GM21529 (cell line): ENCODE data around the gene USP15.
"Not testable (repeated sequence)": the region's sequence is repeated elsewhere in the genome, so short reads cannot be mapped to it uniquely, and the experiment has no call there.

Source experiments
- ATAC-seq: cut with Tn5 transposase; IDR thresholded peaks from one replicate; pipeline ENCODE4 v1.9.1; 2021; ENCODE audit not compliant: unreplicated experiment

USP15 gene

DNA sequence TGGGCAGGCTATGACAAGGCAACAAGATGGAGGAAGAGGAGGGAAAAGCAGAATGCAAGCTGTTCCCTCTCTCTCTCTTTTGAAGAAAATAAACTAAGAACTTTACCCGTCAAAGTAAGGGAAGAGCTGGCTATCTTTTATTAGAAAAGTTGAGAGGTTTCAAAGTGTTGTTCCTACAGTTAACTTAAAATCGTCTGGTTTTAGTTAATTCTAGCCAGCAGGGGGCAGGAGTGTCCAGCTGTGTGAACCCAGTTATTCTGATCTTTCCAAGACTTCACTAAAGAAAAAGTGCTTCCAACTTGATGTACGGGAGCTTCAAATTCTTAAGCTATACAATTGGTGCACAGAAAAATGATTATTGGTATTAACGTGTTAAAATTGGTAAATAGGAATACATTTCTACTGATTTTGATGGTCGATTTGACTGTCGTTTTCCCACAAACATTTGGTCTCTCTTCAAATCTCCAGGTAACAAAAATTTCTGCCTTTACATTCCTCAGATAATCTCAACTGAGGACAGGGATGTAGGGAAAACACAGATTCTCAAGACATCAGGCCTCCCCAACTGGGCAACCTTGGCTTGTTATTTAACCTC, 178.0 kb downstream of the USP15 start:
- ATAC-seq: peak; percentile 31

DNA sequence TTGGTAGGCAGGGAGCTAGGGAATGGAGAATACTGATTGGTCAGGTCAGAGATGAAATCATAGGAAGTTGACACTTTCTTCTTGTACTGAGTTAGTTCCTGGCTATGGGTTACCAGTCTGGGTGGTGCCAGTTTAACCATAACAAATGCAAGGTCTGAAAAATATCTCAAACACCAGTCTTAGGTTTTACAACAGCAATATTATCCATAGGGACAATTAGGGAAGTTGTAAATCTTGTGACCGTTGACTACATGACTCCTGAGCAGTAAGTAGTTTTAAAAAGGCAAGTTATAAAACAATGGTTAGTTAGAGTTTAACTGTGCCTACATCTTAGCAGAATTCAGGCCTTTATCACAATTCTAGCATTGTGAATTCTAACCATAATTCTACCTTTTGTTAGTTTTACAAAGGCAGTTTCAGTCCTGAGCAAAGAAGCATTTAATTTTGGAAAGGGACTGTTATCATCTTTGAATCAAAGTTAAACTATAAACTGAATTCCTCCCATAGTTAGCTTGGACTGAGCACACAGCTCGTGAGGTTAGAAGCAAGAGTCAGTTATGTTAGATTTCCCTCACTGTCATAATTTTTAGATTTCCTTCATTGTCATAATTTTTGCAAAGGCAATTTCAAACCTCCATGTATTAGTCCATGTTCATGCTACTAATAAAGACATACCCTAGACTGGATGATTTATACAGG, 186.7 kb downstream of the USP15 start:
- no peak for ATAC-seq

DNA sequence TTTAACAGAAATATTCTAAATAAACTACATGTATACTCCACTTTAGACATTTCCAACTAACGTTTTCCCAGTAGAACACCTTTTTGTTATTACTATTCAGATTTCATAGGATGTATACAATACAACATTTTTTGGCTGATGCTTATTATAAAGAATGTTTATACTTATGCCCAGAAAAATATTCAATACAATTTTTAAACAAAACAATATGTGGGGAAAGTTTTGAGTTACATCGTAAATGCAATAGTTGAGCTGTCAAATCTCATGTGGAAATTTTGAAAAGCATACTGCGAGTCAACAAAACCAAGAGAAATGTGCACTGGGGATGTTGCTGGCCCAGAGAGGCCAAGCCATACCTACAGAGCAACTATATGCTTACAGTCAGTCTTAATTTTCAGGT, 188.2 kb downstream of the USP15 start:
- no peak for ATAC-seq

DNA sequence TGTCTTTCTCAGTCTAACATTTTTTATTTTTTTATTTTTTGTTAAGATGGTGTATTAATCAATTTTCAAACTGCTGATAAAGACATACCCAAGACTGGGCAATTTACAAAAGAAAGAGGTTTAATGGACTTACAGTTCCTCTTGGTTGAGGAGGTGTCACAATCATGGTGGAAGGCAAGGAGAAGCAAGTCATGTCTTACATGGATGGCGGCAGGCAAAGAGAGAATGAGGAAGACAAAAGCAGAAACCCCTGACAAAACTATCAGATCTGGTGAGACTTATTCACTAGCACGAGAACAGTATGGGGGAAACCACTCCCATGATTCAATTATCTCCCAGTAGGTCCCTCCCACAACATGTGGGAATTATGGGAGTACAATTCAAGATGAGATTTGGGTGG, 195.2 kb downstream of the USP15 start:
- not testable (repeated sequence) for ATAC-seq

DNA sequence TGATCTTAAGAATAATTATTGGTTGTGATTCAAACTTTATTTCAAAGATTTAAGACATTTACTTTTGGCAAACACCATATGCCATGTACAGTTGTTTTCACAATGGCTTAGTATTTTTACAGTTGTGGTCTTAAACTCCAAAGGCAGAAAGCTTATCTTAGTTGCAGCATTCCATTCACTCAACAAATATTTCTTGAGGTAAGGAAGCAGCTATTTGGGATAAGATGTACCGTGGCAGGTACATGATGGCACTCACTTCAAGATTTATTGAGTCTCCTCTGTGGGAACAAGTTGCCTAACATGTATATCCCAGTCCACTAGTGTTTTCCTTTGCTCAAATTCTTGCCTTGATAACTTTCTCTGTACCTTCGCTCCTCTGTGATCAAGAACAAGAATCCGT, 198.4 kb downstream of the USP15 start:
- no peak for ATAC-seq

DNA sequence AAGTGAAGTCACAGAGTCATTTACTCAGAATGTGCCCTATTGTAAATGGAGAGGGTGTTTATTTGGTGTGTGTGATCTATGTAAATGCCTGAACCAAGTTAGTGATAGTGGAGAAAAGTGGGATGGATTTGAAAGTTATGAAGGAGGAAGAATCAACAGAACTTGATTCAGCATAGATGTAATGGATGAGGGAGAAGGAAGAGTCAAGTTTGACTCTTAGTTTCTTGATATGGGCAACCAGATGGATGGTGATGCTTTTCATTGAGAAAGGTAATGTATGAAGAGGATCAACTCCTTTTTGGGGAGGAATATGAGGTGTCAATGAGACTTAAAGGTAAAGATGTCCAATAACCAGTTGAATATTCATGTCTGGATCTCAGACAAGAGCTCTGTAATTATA, 199.8 kb downstream of the USP15 start:
- ATAC-seq: no peak

DNA sequence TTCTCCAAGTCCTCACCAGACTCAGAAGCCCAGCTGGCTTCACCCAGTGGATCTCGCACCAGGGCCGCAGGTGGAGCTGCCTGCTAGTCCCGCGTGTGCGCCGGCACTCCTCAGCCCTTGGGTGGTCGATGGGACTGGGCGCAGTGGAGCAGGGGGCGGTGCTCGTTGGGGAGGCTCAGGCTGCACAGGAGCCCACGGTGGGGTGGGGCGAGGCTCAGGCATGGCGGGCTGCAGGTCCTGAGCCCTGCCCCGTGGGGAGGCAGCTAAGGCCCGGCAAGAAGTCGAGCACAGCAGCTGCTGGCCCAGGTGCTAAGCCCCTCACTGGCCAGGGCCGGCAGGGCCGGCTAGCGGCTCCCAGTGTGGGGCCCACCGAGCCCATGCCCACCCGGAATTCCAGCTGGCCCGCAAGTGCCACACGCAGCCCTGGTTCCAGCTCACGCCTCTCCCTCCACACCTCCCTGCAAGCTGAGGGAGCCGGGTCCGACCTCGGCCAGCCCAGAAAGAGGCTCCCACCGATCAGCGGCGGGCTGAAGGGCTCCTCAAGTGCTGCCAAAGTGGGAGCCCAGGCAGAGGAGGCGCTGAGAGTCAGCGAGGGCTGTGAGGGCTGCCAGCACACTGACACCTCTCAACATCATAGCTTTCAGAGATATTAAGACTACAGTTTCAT, 201.1 kb downstream of the USP15 start:
- not testable (repeated sequence) for ATAC-seq

DNA sequence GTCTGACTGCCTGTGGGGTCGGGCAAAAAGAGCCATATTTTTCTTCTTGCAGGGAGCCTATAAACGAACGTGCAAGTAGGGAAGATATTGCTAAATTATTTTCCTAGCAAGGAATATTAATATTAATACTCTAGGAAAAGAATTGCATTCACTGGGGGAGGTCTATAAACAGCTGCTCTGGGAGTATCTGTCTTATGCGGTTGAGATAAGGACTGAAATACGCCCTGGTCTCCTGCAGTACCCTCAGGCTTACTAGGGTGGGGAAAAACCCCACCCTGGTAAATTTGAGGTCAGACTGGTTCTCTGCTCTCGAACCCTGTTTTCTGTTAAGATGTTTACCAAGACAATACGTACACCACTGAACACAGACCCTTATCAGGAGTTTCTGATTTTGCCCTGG, 203.0 kb downstream of the USP15 start:
- not testable (repeated sequence) for ATAC-seq
